ENCODE results near the gene PPP1R2C. TPM values are rescaled to one million over a fixed set of nuclear protein-coding genes. Genes with fewer than 3 reads are reported as not detected.

The PPP1R2C gene
- total and polyA plus RNA-seq, 4 donors: not detected

DNA sequence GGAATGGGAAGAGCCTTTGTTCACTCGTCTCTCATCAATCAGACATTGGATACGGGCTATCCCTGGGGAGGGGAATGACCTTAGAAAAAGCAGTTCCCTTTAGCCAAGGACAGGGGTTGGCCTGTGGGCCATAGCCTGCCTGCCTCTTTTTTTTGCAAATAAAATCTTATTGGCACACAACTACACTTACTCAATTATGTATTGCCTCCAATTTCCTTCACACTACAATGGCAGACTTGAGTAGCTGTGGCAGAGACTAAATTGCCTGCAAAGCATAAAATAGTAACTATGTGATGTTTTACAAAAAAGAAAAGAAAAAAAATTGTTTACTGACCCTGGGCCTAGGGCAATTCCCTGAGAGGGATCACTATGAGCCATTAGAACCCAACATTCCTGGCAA, 23.4 kb downstream of the PPP1R2C start:
- Histone ChIP-seq H3K4me3 (ENCODE audit: low read depth in 1 of 3, low read length in 3 of 3) (no peak overlapping the region), H3K9me3 (ENCODE audit: control insufficient read depth in 4 of 4, low read length in 3 of 4) (no peaks in the 10 kb centered on the region), H3K4me1 (ENCODE audit: control insufficient read depth in 4 of 4, insufficient read depth in 4 of 4, low read length in 3 of 4) (no peaks in the 10 kb centered on the region), H3K27me3 (ENCODE audit: control insufficient read depth in 4 of 4, insufficient read depth in 4 of 4, low read length in 3 of 4) (no peaks in the 10 kb centered on the region), H3K36me3 (ENCODE audit: control insufficient read depth in 4 of 4, insufficient read depth in 3 of 4, low read depth in 1 of 4, low read length in 3 of 4) (no peaks in the 10 kb centered on the region), H3K27ac (ENCODE audit: low read depth in 1 of 2, low read length in 2 of 2) (no peak overlapping the region), H3K9ac (ENCODE audit: low read depth in 1 of 2, low read length in 2 of 2) (no peak overlapping the region)
- 81% methylated on average over 2 of the region's 2 CpGs for WGBS
- TF ChIP-seq, protein P1, sequence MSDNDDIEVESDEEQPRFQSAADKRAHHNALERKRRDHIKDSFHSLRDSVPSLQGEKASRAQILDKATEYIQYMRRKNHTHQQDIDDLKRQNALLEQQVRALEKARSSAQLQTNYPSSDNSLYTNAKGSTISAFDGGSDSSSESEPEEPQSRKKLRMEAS (IDR thresholded peaks at IDR 0.05): no peak
- no peak for TF ChIP-seq HNF4G (IDR thresholded peaks at IDR 0.05)
- no peak for TF ChIP-seq HNF4A (conservative IDR thresholded peaks at IDR 0.05)
- no peak for TF ChIP-seq JUND (IDR thresholded peaks at IDR 0.05)
- TF ChIP-seq, protein P2, sequence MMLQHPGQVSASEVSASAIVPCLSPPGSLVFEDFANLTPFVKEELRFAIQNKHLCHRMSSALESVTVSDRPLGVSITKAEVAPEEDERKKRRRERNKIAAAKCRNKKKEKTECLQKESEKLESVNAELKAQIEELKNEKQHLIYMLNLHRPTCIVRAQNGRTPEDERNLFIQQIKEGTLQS (IDR thresholded peaks at IDR 0.05): no peak
- TF ChIP-seq, protein P3, sequence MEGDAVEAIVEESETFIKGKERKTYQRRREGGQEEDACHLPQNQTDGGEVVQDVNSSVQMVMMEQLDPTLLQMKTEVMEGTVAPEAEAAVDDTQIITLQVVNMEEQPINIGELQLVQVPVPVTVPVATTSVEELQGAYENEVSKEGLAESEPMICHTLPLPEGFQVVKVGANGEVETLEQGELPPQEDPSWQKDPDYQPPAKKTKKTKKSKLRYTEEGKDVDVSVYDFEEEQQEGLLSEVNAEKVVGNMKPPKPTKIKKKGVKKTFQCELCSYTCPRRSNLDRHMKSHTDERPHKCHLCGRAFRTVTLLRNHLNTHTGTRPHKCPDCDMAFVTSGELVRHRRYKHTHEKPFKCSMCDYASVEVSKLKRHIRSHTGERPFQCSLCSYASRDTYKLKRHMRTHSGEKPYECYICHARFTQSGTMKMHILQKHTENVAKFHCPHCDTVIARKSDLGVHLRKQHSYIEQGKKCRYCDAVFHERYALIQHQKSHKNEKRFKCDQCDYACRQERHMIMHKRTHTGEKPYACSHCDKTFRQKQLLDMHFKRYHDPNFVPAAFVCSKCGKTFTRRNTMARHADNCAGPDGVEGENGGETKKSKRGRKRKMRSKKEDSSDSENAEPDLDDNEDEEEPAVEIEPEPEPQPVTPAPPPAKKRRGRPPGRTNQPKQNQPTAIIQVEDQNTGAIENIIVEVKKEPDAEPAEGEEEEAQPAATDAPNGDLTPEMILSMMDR (IDR thresholded peaks at IDR 0.05; ENCODE audit: low read depth, low read length, missing input control): no peak
- no peak for TF ChIP-seq YY1 (IDR thresholded peaks at IDR 0.05)
- TF ChIP-seq GABPA (IDR thresholded peaks at IDR 0.05 in 1 of 2, conservative IDR thresholded peaks at IDR 0.05 in 1 of 2): no peak
- TF ChIP-seq RAD21 (IDR thresholded peaks at IDR 0.05): no peak
- TF ChIP-seq FOXA1 (IDR thresholded peaks at IDR 0.05): no peak
- TF ChIP-seq FOXA2 (IDR thresholded peaks at IDR 0.05): no peak
- TF ChIP-seq SP1 (IDR thresholded peaks at IDR 0.05): no peak
- DNase-seq (ENCODE audit: low spot score): no peak

DNA sequence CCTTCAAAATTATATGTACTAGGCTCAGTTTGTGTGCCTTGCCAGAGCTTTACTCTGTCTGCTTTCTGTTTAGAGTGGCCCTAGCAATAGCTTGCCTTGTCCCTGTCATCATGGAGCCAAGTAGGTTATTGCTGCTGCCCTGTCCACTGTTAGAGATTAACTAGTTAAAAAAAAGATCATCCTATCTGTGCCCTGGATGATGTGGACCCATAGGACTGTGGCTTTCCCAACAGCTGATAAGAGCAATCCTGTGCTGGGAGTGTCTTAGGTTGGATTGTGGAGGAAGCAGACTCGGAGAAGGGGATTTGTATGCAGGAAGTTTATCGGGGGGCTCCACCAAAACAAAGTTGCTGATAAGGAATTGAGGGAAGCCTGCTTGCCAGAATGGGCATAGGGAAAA, 23.8 kb downstream of the PPP1R2C start:
- no peak for TF ChIP-seq HNF4G (IDR thresholded peaks at IDR 0.05)
- TF ChIP-seq, protein P2 (IDR thresholded peaks at IDR 0.05): no peak
- WGBS: 53% methylated on average over 2 of the region's 2 CpGs
- H3K36me3 ChIP-seq (ENCODE audit: control insufficient read depth in 4 of 4, insufficient read depth in 3 of 4, low read depth in 1 of 4, low read length in 3 of 4): no peaks in the 10 kb centered on the region
- no peaks in the 10 kb centered on the region for H3K4me1 ChIP-seq (ENCODE audit: control insufficient read depth in 4 of 4, insufficient read depth in 4 of 4, low read length in 3 of 4)
- H3K27me3 ChIP-seq (ENCODE audit: control insufficient read depth in 4 of 4, insufficient read depth in 4 of 4, low read length in 3 of 4): no peaks in the 10 kb centered on the region
- H3K9me3 ChIP-seq (ENCODE audit: control insufficient read depth in 4 of 4, low read length in 3 of 4): no peaks in the 10 kb centered on the region
- no peak for DNase-seq (ENCODE audit: low spot score)
- no peak overlapping the region for H3K27ac ChIP-seq (ENCODE audit: low read depth in 1 of 2, low read length in 2 of 2)
- H3K4me3 ChIP-seq (ENCODE audit: low read depth in 1 of 3, low read length in 3 of 3): no peak overlapping the region
- no peak overlapping the region for H3K9ac ChIP-seq (ENCODE audit: low read depth in 1 of 2, low read length in 2 of 2)

DNA sequence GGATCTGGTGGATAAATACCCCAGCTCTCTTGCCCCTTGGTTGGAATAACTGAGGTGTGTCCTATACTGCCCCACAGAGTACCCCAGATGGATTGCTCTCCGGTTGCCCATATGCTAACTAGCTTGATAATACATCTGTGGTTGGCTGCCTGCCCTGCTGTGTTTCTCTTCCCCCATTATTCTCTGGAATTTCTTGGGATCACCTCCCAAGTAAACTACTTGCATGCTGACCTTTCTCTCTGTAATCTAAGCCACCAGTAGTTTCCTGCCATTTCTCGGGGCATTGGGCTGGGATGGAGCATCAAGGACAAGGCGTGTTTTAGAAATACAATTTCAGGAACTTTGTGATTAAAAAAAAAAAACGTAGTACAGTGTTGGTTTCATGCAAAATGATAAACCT, 25.2 kb downstream of the PPP1R2C start:
- Histone ChIP-seq H3K9ac (ENCODE audit: low read depth in 1 of 2, low read length in 2 of 2) (no peak overlapping the region), H3K27ac (ENCODE audit: low read depth in 1 of 2, low read length in 2 of 2) (no peak overlapping the region), H3K4me1 (ENCODE audit: control insufficient read depth in 4 of 4, insufficient read depth in 4 of 4, low read length in 3 of 4) (no peaks in the 10 kb centered on the region), H3K27me3 (ENCODE audit: control insufficient read depth in 4 of 4, insufficient read depth in 4 of 4, low read length in 3 of 4) (no peaks in the 10 kb centered on the region), H3K36me3 (ENCODE audit: control insufficient read depth in 4 of 4, insufficient read depth in 3 of 4, low read depth in 1 of 4, low read length in 3 of 4) (no peaks in the 10 kb centered on the region), H3K4me3 (ENCODE audit: low read depth in 1 of 3, low read length in 3 of 3) (no peak overlapping the region), H3K9me3 (ENCODE audit: control insufficient read depth in 4 of 4, low read length in 3 of 4) (no peaks in the 10 kb centered on the region)
- no peak for DNase-seq (ENCODE audit: low spot score)
- WGBS: 77% methylated on average over 4 of the region's 4 CpGs
- no peak for TF ChIP-seq RAD21 (IDR thresholded peaks at IDR 0.05)
- no peak for TF ChIP-seq RXRA (IDR thresholded peaks at IDR 0.05)
- TF ChIP-seq, protein P3 (IDR thresholded peaks at IDR 0.05; ENCODE audit: low read depth, low read length, missing input control): no peak
- no peak for TF ChIP-seq EGR1 (IDR thresholded peaks at IDR 0.05; ENCODE audit: low read depth in 2 of 2)
- TF ChIP-seq, protein P1 (IDR thresholded peaks at IDR 0.05): no peak
- TF ChIP-seq TAF1 (conservative IDR thresholded peaks at IDR 0.05): no peak
- TF ChIP-seq FOXA2 (IDR thresholded peaks at IDR 0.05): no peak
- TF ChIP-seq NR2F2 (IDR thresholded peaks at IDR 0.05): no peak
- TF ChIP-seq, protein P4, sequence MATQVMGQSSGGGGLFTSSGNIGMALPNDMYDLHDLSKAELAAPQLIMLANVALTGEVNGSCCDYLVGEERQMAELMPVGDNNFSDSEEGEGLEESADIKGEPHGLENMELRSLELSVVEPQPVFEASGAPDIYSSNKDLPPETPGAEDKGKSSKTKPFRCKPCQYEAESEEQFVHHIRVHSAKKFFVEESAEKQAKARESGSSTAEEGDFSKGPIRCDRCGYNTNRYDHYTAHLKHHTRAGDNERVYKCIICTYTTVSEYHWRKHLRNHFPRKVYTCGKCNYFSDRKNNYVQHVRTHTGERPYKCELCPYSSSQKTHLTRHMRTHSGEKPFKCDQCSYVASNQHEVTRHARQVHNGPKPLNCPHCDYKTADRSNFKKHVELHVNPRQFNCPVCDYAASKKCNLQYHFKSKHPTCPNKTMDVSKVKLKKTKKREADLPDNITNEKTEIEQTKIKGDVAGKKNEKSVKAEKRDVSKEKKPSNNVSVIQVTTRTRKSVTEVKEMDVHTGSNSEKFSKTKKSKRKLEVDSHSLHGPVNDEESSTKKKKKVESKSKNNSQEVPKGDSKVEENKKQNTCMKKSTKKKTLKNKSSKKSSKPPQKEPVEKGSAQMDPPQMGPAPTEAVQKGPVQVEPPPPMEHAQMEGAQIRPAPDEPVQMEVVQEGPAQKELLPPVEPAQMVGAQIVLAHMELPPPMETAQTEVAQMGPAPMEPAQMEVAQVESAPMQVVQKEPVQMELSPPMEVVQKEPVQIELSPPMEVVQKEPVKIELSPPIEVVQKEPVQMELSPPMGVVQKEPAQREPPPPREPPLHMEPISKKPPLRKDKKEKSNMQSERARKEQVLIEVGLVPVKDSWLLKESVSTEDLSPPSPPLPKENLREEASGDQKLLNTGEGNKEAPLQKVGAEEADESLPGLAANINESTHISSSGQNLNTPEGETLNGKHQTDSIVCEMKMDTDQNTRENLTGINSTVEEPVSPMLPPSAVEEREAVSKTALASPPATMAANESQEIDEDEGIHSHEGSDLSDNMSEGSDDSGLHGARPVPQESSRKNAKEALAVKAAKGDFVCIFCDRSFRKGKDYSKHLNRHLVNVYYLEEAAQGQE (IDR thresholded peaks at IDR 0.05): no peak
- no peak for TF ChIP-seq YY1 (IDR thresholded peaks at IDR 0.05)
- TF ChIP-seq HNF4A (conservative IDR thresholded peaks at IDR 0.05): no peak
- TF ChIP-seq SP1 (IDR thresholded peaks at IDR 0.05): no peak
